ENCODE measurements around the gene ZNF519.
A peak's percentile ranks its signal among the peaks of the same experiment; 100 is the strongest.

Gene ZNF519

DNA sequence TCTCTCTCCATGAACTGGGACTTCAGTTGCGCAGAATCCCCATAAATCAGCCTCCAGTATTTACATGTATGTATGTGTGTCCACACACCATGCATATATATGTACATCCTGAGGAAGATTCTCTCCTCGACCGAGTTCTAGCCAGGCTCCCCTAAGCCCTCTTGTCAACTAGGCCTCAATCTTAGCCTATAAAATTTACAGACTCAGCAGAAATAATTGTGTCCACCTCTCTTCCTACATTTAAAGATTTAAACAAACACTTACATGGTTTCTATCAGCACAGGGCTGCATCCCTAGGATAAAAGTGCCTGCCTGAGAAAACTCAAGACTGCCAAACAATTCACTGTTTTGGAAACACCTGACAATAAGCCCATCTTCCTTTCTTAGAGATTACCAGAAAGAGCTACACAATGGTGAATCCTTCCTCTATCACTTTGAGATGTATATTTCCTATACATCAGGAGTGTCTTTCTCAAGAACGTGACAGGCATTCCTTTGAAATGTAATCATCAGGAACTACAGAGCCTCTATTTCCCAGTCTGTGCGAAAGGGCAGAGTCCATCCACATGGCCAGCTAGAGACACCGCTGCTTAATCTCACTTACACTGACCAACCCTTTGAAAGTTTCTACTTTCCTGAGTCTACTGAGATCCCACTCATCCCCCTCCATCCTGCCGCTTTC is 39.5 kb downstream of the ZNF519 start:
- no peak for DNase-seq

GRCh38 chr18:14089781-14090180 is 42.5 kb downstream of the ZNF519 start:
- DNase-seq, result no peak

DNA sequence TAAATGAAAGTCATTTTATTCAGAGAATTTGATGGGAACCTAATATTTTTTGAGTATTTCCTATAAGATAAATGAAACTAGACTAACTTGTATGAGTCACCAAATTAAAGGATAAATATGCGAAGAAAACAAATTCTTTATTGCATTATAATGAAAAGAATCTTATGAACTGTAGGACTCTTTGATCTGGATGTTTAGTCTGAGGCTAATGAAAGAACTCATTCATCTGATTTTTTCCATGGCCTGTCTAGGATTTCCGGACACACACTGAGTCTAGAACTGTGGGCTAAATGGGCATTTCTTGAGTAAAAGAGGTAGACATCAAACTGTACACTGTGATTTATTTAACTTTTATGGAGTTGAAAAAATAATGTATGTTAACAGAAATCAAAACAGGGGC is 43.0 kb downstream of the ZNF519 start:
- no peak for DNase-seq

- peak in 1 of 2 experiments; percentile 56 for DNase-seq
These were observed 45.6 kb downstream of the ZNF519 start for GRCh38 chr18:14086458-14087231.

DNA sequence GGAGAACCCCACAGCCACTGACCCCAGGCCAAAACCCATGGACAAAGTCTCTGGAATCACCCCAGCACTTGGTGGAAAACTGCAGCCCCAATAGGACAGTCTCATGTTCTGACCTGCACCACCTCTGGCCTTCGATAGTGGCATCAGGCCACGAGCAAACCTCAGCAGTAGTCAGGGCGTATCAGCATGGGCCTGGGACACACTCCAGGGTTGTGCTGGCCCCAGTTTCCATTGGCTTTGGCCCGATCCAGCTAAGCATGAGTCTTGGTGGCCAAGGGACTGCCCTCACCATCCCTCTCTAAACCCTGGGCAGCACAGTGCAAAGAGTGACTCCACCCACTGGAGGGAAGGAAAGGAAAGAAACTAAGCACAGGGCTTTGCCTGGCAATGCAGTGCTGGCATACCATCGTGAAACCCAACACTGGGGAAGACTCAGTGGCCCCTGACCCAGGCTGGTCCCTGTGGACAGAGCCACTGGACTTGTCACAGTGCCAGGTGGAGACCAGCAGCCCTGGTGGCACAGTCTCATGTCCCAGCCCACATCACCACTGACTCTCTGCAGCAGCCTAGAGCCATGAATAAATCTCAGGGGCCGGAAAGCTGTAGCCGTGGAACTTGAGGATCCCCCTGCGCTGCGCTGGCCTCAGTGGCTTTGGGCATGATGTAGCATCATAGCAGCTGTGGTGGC is 46.3 kb downstream of the ZNF519 start:
- no peak for DNase-seq

GRCh38 chr18:14075196-14075595 is 57.0 kb downstream of the ZNF519 start:
- DNase-seq, result no peak

- DNase-seq, result no peak
These were observed 58.0 kb downstream of the ZNF519 start for GRCh38 chr18:14074187-14074586.

- DNase-seq, result no peak
These were observed 78.6 kb downstream of the ZNF519 start for GRCh38 chr18:14053661-14054060.
